Dendritic cell treated with granulocyte-macrophage colony-stimulating factor and Interleukin-4, amounts not matched to agents 40 ng/mL and 50 ng/mL, for 4 days (primary cell): Measurements from ENCODE around the gene SPTBN4.
"Not testable (repeated sequence)": the region's sequence is repeated elsewhere in the genome, so short reads cannot be mapped to it uniquely, and the experiment has no call there.

ENCODE experiments used
- H3K27ac Mint-ChIP-seq: one replicate; pipeline ENCODE4 v1.8.0; 2022; ENCODE audit warnings: mild to moderate bottlenecking, mixed read lengths
- H3K27me3 Mint-ChIP-seq: one replicate; pipeline ENCODE4 v1.8.0; 2022; ENCODE audit warnings: mild to moderate bottlenecking, mixed read lengths
- H3K36me3 Mint-ChIP-seq: one replicate; pipeline ENCODE4 v1.8.0; 2022; ENCODE audit warnings: low read depth, mixed read lengths
- H3K4me1 Mint-ChIP-seq: one replicate; pipeline ENCODE4 v1.8.0; 2022; ENCODE audit warnings: low read depth, mixed read lengths
- H3K4me3 Mint-ChIP-seq: one replicate; pipeline ENCODE4 v1.8.0; 2022; ENCODE audit warnings: mild to moderate bottlenecking, moderate library complexity, mixed read lengths
- H3K9me3 Mint-ChIP-seq: one replicate; pipeline ENCODE4 v1.8.0; 2022; ENCODE audit warnings: mixed read lengths
- intact Hi-C: fragments of 100-400 bp; cut with micrococcal nuclease; formaldehyde crosslinking; loops from one replicate; pipeline ENCODE4 v1.15.0; 2022

Gene SPTBN4

DNA sequence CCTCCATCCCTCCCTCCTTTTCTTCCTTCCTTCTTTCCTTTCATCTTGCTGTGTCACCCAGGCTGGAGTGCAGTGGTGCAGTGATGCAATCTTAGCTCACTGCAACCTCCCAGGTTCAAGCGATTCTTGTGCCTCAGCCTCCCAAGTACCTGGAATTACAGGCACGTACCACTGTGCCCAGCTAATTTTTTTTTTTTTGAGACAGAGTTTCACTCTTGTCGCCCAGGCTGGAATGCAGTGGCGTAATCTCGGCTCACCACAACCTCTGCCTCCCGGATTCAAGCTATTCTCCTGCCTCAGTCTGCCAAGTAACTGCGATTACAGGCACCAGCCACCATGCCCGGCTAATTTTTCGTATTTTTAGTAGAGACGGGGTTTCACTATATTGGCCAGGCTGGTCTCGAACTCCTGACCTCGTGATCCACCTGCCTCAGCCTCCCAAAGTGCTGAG is 3.2 kb upstream of the SPTBN4 start:
- H3K4me3 Mint-ChIP-seq = peak overlapping the region; percentile 94
- peak overlapping the region; percentile 98 for H3K27ac Mint-ChIP-seq
- intact Hi-C loops = loop anchor here (2.0 to 10.0 kb wide), 5 partner anchors 19 to 159 kb away; partner anchors contain the start of genes LTBP4, SERTAD3 and SHKBP1
- H3K36me3 Mint-ChIP-seq = peaks cover 53% of the 10 kb centered on the region
- H3K4me1 Mint-ChIP-seq = peaks cover 48% of the 10 kb centered on the region
- peaks cover 22% of the 10 kb centered on the region for H3K27me3 Mint-ChIP-seq
- H3K9me3 Mint-ChIP-seq = not testable (repeated sequence)

GRCh38 chr19:40464059-40465024 is 2.5 kb upstream of the SPTBN4 start:
- H3K9me3 Mint-ChIP-seq = no peaks in the 10 kb centered on the region
- H3K27me3 Mint-ChIP-seq = peaks cover 24% of the 10 kb centered on the region
- peaks cover 56% of the 10 kb centered on the region for H3K4me1 Mint-ChIP-seq
- intact Hi-C loops = loop anchor here (2.0 to 10.0 kb wide), 6 partner anchors 20 to 160 kb away; partner anchors contain the start of genes LTBP4, SERTAD3 and SHKBP1
- peaks cover 46% of the 10 kb centered on the region for H3K36me3 Mint-ChIP-seq
- H3K27ac Mint-ChIP-seq = peak overlapping the region; percentile 98
- H3K4me3 Mint-ChIP-seq = peak overlapping the region; percentile 94

- Mint-ChIP-seq H3K4me3 (peak overlapping the region; percentile 94), H3K27ac (peak overlapping the region; percentile 98), H3K9me3 (no peaks in the 10 kb centered on the region), H3K27me3 (peaks cover 24% of the 10 kb centered on the region), H3K4me1 (peaks cover 60% of the 10 kb centered on the region), H3K36me3 (peaks cover 38% of the 10 kb centered on the region)
- intact Hi-C loops = loop anchor here (2.0 to 10.0 kb wide), 4 partner anchors 20 to 160 kb away; partner anchors contain the start of genes SERTAD3 and SHKBP1
Measured at GRCh38 chr19:40465025-40465556, 1.7 kb upstream of the SPTBN4 start.

- intact Hi-C loops = loop anchor here (2.0 to 10.0 kb wide), 4 partner anchors 21 to 161 kb away; partner anchors contain the start of genes SERTAD3 and SHKBP1
- Mint-ChIP-seq H3K27me3 (peaks cover 27% of the 10 kb centered on the region), H3K9me3 (no peaks in the 10 kb centered on the region), H3K4me1 (peaks cover 58% of the 10 kb centered on the region), H3K36me3 (peaks cover 33% of the 10 kb centered on the region), H3K27ac (peak within 1 kb of the TSS; percentile 98), H3K4me3 (peak within 1 kb of the TSS; percentile 94)
Measured at GRCh38 chr19:40465557-40466218, 1.1 kb upstream of the SPTBN4 start, which contains the start of gene BLVRB. Gene BLVRB (minus strand): TSS chr19:40465745. CDS start chr19:40465688, 57 bp downstream.

- H3K27ac Mint-ChIP-seq = peak overlapping the region; percentile 98
- H3K4me3 Mint-ChIP-seq = peak overlapping the region; percentile 94
- H3K4me1 Mint-ChIP-seq = peaks cover 51% of the 10 kb centered on the region
- no peaks in the 10 kb centered on the region for H3K9me3 Mint-ChIP-seq
- intact Hi-C loops = loop anchor here (5.0 to 10.0 kb wide), 3 partner anchors 61 to 162 kb away; partner anchors contain the start of gene SHKBP1
- peaks cover 26% of the 10 kb centered on the region for H3K36me3 Mint-ChIP-seq
- peaks cover 30% of the 10 kb centered on the region for H3K27me3 Mint-ChIP-seq
Measured at GRCh38 chr19:40466219-40466984, 399 bp upstream of the SPTBN4 start.

GRCh38 chr19:40469011-40469410 is 2.2 kb downstream of the SPTBN4 start:
- intact Hi-C loops = loop anchor here (5.0 to 10.0 kb wide), 3 partner anchors 58 to 164 kb away; partner anchors contain the start of gene SHKBP1
- Mint-ChIP-seq H3K9me3 (no peaks in the 10 kb centered on the region), H3K36me3 (peaks cover 16% of the 10 kb centered on the region), H3K27me3 (peaks cover 30% of the 10 kb centered on the region), H3K4me3 (no peak overlapping the region), H3K4me1 (peaks cover 35% of the 10 kb centered on the region), H3K27ac (peak overlapping the region; percentile 34)

GRCh38 chr19:40471111-40471510 is 4.3 kb downstream of the SPTBN4 start:
- peaks cover 34% of the 10 kb centered on the region for H3K27me3 Mint-ChIP-seq
- no peak overlapping the region for H3K4me3 Mint-ChIP-seq
- H3K9me3 Mint-ChIP-seq = no peaks in the 10 kb centered on the region
- peaks cover 24% of the 10 kb centered on the region for H3K4me1 Mint-ChIP-seq
- H3K36me3 Mint-ChIP-seq = no peaks in the 10 kb centered on the region
- intact Hi-C loops = no loop called here
- H3K27ac Mint-ChIP-seq = no peak overlapping the region

DNA sequence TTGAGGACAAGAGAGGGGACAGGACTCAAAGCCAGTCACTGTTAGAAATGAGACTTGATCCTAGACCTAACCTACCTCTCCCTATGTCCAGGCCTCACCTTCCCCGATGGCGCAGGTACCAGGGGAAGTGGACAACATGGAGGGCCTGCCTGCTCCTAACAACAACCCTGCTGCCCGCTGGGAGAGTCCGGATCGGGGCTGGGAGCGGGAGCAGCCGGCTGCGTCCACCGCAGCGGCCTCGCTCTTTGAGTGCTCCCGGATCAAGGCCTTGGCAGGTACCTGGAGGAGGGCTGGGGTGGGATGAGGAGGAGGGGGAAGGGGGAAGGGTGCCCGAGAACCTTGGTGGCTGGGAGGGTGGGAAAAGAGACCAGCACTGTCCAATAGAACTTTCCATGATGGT is 5.7 kb downstream of the SPTBN4 start:
- H3K27ac Mint-ChIP-seq = no peak overlapping the region
- no peaks in the 10 kb centered on the region for H3K9me3 Mint-ChIP-seq
- intact Hi-C loops = no loop called here
- no peak overlapping the region for H3K4me3 Mint-ChIP-seq
- H3K27me3 Mint-ChIP-seq = peaks cover 29% of the 10 kb centered on the region
- H3K4me1 Mint-ChIP-seq = peaks cover 16% of the 10 kb centered on the region
- H3K36me3 Mint-ChIP-seq = no peaks in the 10 kb centered on the region

DNA sequence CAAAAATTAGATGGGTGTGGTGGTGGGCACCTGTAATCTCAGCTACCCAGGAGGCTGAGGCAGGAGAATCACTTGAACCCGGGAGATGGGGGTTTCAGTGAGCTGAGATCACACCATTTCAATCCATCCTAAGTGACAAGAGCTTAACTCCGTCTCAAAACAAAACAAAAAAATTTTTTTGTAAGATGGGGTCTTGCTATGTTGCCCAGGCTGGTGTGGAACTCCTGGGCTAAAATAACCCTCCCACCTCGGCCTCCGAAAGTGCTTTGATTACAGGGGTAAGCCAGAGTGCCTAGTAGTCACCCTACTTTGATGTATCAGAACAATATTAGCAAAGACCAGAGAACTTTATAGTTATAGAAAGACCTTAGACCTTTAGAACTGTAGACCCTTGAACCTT is 7.9 kb downstream of the SPTBN4 start:
- no peaks in the 10 kb centered on the region for H3K36me3 Mint-ChIP-seq
- H3K9me3 Mint-ChIP-seq = no peaks in the 10 kb centered on the region
- no peak overlapping the region for H3K4me3 Mint-ChIP-seq
- no peak overlapping the region for H3K27ac Mint-ChIP-seq
- peaks cover 28% of the 10 kb centered on the region for H3K27me3 Mint-ChIP-seq
- intact Hi-C loops = no loop called here
- peaks cover under 1% of the 10 kb centered on the region for H3K4me1 Mint-ChIP-seq

DNA sequence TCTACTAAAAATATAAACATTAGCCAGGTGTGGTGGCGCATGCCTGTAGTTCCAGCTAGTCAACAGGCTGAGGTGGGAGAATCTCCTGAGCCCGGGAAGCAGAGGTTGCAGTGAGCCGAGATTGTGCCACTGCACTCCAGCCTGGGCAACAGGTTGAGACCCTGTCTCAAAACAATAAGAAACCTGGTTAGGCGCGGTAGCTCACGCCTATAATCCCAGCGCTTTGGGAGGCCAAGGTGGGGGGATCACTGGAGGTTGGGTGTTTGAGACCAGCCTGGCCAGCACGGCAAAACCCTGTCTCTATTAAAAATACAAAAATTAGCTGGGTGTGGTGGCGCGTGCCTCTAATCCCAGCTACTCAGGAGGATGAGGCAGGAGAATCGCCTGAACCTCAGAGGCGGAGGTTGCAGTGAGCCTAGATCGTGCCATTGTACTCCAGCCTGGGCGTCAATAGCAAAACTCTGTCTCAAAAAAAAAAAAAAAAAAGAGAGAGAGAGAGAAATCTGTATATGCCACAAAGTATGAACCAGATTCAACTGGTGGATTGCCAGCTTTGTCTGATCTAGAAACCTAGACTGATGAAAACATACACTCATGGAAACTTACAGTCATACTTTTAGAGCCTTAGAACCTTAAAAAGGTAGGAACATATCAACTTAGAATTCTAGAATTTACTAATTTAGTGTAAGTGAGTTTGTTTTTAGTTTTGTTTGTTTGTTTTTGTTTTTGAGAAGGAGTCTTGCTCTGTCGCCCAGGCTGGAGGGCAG is 9.3 kb downstream of the SPTBN4 start:
- intact Hi-C loops, H3K4me1 Mint-ChIP-seq, H3K36me3 Mint-ChIP-seq, H3K27ac Mint-ChIP-seq, H3K4me3 Mint-ChIP-seq, H3K9me3 Mint-ChIP-seq: not testable (repeated sequence)
- H3K27me3 Mint-ChIP-seq = peaks cover 31% of the 10 kb centered on the region

- intact Hi-C loops = no loop called here
Measured at GRCh38 chr19:40486017-40486416, 19.2 kb downstream of the SPTBN4 start.

DNA sequence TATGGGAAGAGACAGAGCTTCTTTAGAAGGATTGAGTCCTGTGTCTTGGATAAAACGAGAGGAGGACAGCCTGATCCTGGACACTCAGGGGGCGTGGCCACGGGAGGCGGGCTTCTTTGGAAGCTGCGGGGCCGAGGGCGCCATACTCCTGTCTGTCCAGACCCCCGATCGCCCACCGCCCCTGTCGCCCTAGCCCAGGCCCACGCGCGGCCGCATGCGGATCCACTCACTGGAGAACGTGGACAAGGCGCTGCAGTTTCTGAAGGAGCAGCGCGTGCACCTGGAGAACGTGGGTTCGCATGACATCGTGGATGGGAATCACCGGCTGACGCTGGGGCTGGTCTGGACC is 23.1 kb downstream of the SPTBN4 start:
- Mint-ChIP-seq H3K4me1 (peaks cover 10% of the 10 kb centered on the region), H3K27me3 (peaks cover 66% of the 10 kb centered on the region), H3K27ac (peak overlapping the region; percentile 62), H3K4me3 (no peak overlapping the region), H3K36me3 (no peaks in the 10 kb centered on the region), H3K9me3 (no peaks in the 10 kb centered on the region)
- intact Hi-C loops = no loop called here

More at GRCh38 chr19:40486017-40486416, 19.2 kb downstream of the SPTBN4 start:
- H3K27me3 Mint-ChIP-seq = peaks cover 59% of the 10 kb centered on the region
- H3K36me3 Mint-ChIP-seq = no peaks in the 10 kb centered on the region
- H3K27ac Mint-ChIP-seq = no peak overlapping the region
- H3K4me3 Mint-ChIP-seq = no peak overlapping the region
- H3K9me3 Mint-ChIP-seq = no peaks in the 10 kb centered on the region
- peaks cover 10% of the 10 kb centered on the region for H3K4me1 Mint-ChIP-seq
